H9 (cell line): ENCODE results near the gene TMEM145. TPM values are rescaled to one million over a fixed set of nuclear protein-coding genes. Genes with fewer than 3 reads are reported as not detected.

ENCODE experiments used
- DNase-seq: peaks from one replicate; pipeline ENCODE4 v3.0.0-alpha.2; 2017
- H2AFZ ChIP-seq: one replicate; pipeline ENCODE4 v1.6.1; 2013; ENCODE audit warnings: mild to moderate bottlenecking, low read length, control low read depth, moderate library complexity
- H2AK5ac ChIP-seq: 2 replicates; pipeline ENCODE4 v1.6.1; 2013; ENCODE audit warnings: low read length, control low read depth, mixed read lengths; ENCODE audit not compliant: insufficient read length
- H2BK120ac ChIP-seq: one replicate; pipeline ENCODE4 v1.6.1; 2013; ENCODE audit warnings: low read depth, mild to moderate bottlenecking, low read length, control low read depth, inconsistent platforms; ENCODE audit not compliant: poor library complexity, severe bottlenecking
- H2BK12ac ChIP-seq: 2 replicates; pipeline ENCODE4 v1.6.1; 2013; ENCODE audit warnings: low read length, control low read depth, mixed read lengths, low read depth; ENCODE audit not compliant: insufficient read length
- H2BK15ac ChIP-seq: 2 replicates; pipeline ENCODE4 v1.6.1; 2013; ENCODE audit warnings: low read depth, low read length, control low read depth
- H2BK20ac ChIP-seq: one replicate; pipeline ENCODE4 v1.6.1; 2013; ENCODE audit warnings: low read depth, mild to moderate bottlenecking, low read length, control low read depth, inconsistent platforms; ENCODE audit not compliant: poor library complexity, severe bottlenecking
- H2BK5ac ChIP-seq: 2 replicates; pipeline ENCODE4 v1.6.1; 2013; ENCODE audit warnings: low read length, control low read depth, mixed read lengths; ENCODE audit not compliant: insufficient read length
- H3K14ac ChIP-seq: 2 replicates; pipeline ENCODE4 v1.6.1; 2013; ENCODE audit warnings: low read length, control low read depth; ENCODE audit not compliant: insufficient read depth
- H3K18ac ChIP-seq: 2 replicates; pipeline ENCODE4 v1.6.1; 2013; ENCODE audit warnings: low read depth, mild to moderate bottlenecking, mixed read lengths, low read length, control low read depth; ENCODE audit not compliant: insufficient read length
- H3K23ac ChIP-seq: 2 replicates; pipeline ENCODE4 v1.6.1; 2013; ENCODE audit warnings: low read length, control low read depth, mixed read lengths, low read depth; ENCODE audit not compliant: insufficient read length
- H3K23me2 ChIP-seq: 2 replicates; pipeline ENCODE4 v1.6.1; 2013; ENCODE audit warnings: low read depth, mild to moderate bottlenecking, mixed read lengths, low read length, control low read depth; ENCODE audit not compliant: insufficient read length, poor library complexity, severe bottlenecking
- H3K27ac ChIP-seq: 2 replicates; pipeline ENCODE4 v1.5.1; 2013; ENCODE audit warnings: low read length, control low read depth, mixed read lengths, low read depth; ENCODE audit not compliant: insufficient read length
- H3K27me3 ChIP-seq: 2 replicates; pipeline ENCODE4 v1.6.1; 2013; ENCODE audit warnings: low read length, control low read depth, inconsistent platforms; ENCODE audit not compliant: insufficient read depth
- H3K4ac ChIP-seq: 2 replicates; pipeline ENCODE4 v1.6.1; 2013; ENCODE audit warnings: low read depth, mild to moderate bottlenecking, control low read depth, inconsistent platforms, low read length, moderate library complexity
- H3K4me1 ChIP-seq: 2 replicates; pipeline ENCODE4 v1.6.1; 2013; ENCODE audit warnings: low read length, control low read depth, inconsistent platforms; ENCODE audit not compliant: insufficient read depth
- H3K4me2 ChIP-seq: 2 replicates; pipeline ENCODE4 v1.6.1; 2013; ENCODE audit warnings: low read length, control low read depth, mixed read lengths; ENCODE audit not compliant: insufficient read length, insufficient read depth
- H3K56ac ChIP-seq: 2 replicates; pipeline ENCODE4 v1.6.1; 2013; ENCODE audit warnings: low read depth, mild to moderate bottlenecking, mixed read lengths, low read length, control low read depth; ENCODE audit not compliant: insufficient read length
- H3K79me1 ChIP-seq: 2 replicates; pipeline ENCODE4 v1.6.1; 2013; ENCODE audit warnings: low read depth, mild to moderate bottlenecking, moderate library complexity, low read length, control low read depth, inconsistent platforms; ENCODE audit not compliant: insufficient read depth, poor library complexity, severe bottlenecking
- H3K79me2 ChIP-seq: 2 replicates; pipeline ENCODE4 v1.6.1; 2013; ENCODE audit warnings: low read length, control low read depth, inconsistent platforms; ENCODE audit not compliant: insufficient read depth
- H3K9ac ChIP-seq: 2 replicates; pipeline ENCODE4 v1.6.1; 2013; ENCODE audit warnings: low read length, control low read depth, mixed read lengths; ENCODE audit not compliant: insufficient read length; ENCODE audit errors: extremely low read depth
- H3K9me3 ChIP-seq: one replicate; pipeline ENCODE4 v1.6.1; 2013; ENCODE audit warnings: low read depth, low read length, inconsistent platforms; ENCODE audit not compliant: control insufficient read depth
- H3T11ph ChIP-seq: one replicate; pipeline ENCODE4 v1.6.1; 2013; ENCODE audit warnings: mild to moderate bottlenecking, low read length, control low read depth, inconsistent platforms
- H4K20me1 ChIP-seq: one replicate; pipeline ENCODE4 v1.6.1; 2013; ENCODE audit not compliant: control insufficient read depth, insufficient read length, insufficient read depth
- H4K5ac ChIP-seq: 2 replicates; pipeline ENCODE4 v1.6.1; 2013; ENCODE audit warnings: low read depth, mild to moderate bottlenecking, mixed read lengths, low read length, control low read depth; ENCODE audit not compliant: insufficient read length
- H4K8ac ChIP-seq: replicated peaks from 2 replicates; pipeline ENCODE4 v1.6.1; 2013; ENCODE audit warnings: low read length, control low read depth, mixed read lengths, low read depth; ENCODE audit not compliant: insufficient read length
- H4K91ac ChIP-seq: 2 replicates; pipeline ENCODE4 v1.6.1; 2013; ENCODE audit warnings: low read depth, mild to moderate bottlenecking, moderate library complexity, mixed read lengths, low read length, control low read depth; ENCODE audit not compliant: insufficient read length
- H3K27ac Mint-ChIP-seq, 3 experiments: 2 replicates in 2 of 3; 3 replicates in 1 of 3; pipeline ENCODE4 v1.8.0; 2020 to 2021; ENCODE audit warnings: mixed read lengths in 3 of 3, mild to moderate bottlenecking in 1 of 3, moderate library complexity in 1 of 3
- H3K27me3 Mint-ChIP-seq: 2 replicates; pipeline ENCODE4 v1.8.0; 2021; ENCODE audit warnings: low read depth, mild to moderate bottlenecking, moderate library complexity, mixed read lengths
- H3K36me3 Mint-ChIP-seq, 3 experiments: 2 replicates in 2 of 3; 3 replicates in 1 of 3; pipeline ENCODE4 v1.8.0; 2020 to 2021; ENCODE audit warnings: low read depth in 3 of 3, mixed read lengths in 3 of 3; ENCODE audit not compliant: insufficient read depth in 1 of 3
- H3K4me1 Mint-ChIP-seq, 2 experiments: 2 replicates each; pipeline ENCODE4 v1.8.0; 2020; ENCODE audit warnings: mixed read lengths in 2 of 2
- H3K4me3 Mint-ChIP-seq, 2 experiments: 2 replicates in 1 of 2; 3 replicates in 1 of 2; pipeline ENCODE4 v1.8.0; 2020 to 2021; ENCODE audit warnings: mild to moderate bottlenecking in 2 of 2, mixed read lengths in 2 of 2, moderate library complexity in 1 of 2
- H3K9me3 Mint-ChIP-seq, 2 experiments: 2 replicates in 1 of 2; 3 replicates in 1 of 2; pipeline ENCODE4 v1.8.0; 2020; ENCODE audit warnings: mild to moderate bottlenecking in 2 of 2, mixed read lengths in 2 of 2, moderate library complexity in 1 of 2
- CTCF ChIP-seq: fragments of 200-600 bp; sonication (generic); conservative IDR thresholded peaks from 3 replicates; pipeline ENCODE4 v1.8.0; 2021; ENCODE audit warnings: antibody characterized with exemption, mild to moderate bottlenecking
- WGBS: extraction: QIAGEN DNeasy Blood & Tissue Kit; methylation state at CpG from one replicate; pipeline ENCODE4 v1.1.7; 2013; ENCODE audit warnings: missing lambda C conversion rate, low lambda C conversion rate, mixed read lengths; ENCODE audit not compliant: insufficient read length; ENCODE audit errors: extremely low coverage; 5-methylcytosine and 5-hydroxymethylcytosine counted together
- total RNA-seq: library from RNA; stranded (reverse); gene quantifications from 2 replicates; pipeline ENCODE4 v1.2.1, GENCODE V29; 2021

The TMEM145 gene
- total RNA-seq, 1 experiment from 2014 or later: 4.5 TPM

- no peak overlapping the region for H4K8ac ChIP-seq
- DNase-seq: peak; percentile 10
- no peaks in the 10 kb centered on the region for H3K79me2 ChIP-seq
- no peak overlapping the region for H3K56ac ChIP-seq
- H3K9ac ChIP-seq: no peak overlapping the region
- peaks cover 6% of the 10 kb centered on the region for H3K9me3 ChIP-seq
- no peak for TF ChIP-seq CTCF
- no peak overlapping the region for H3K4ac ChIP-seq
- no peak overlapping the region for H2BK120ac ChIP-seq
- H2AFZ ChIP-seq: no peak overlapping the region
- no peak overlapping the region for H3K4me2 ChIP-seq
- H3K23me2 ChIP-seq: no peaks in the 10 kb centered on the region
- no peak overlapping the region for H3K18ac ChIP-seq
- Mint-ChIP-seq H3K27ac (peak overlapping the region in 1 of 3 experiments; percentile 45; a peak in 1 of 7 replicates), H3K9me3 (peaks cover 8 to 9% of the 10 kb centered on the region in 2 experiments), H3K4me1 (peaks cover 11 to 36% of the 10 kb centered on the region in 2 experiments), H3K27me3 (no peaks in the 10 kb centered on the region), H3K36me3 (peaks cover 37 to 50% (median 47%) of the 10 kb centered on the region in 3 experiments), H3K4me3 (no peak overlapping the region)
- H2BK12ac ChIP-seq: no peak overlapping the region
- no peak overlapping the region for H2BK20ac ChIP-seq
- H3K23ac ChIP-seq: no peak overlapping the region
- no peak overlapping the region for H2BK5ac ChIP-seq
- H2AK5ac ChIP-seq: no peak overlapping the region
- no peaks in the 10 kb centered on the region for H3K79me1 ChIP-seq
- no peaks in the 10 kb centered on the region for H3K4me1 ChIP-seq
- WGBS: no CpG with 5 or more reads among the region's 13 CpGs
- no peak overlapping the region for H4K91ac ChIP-seq
- H4K5ac ChIP-seq: no peak overlapping the region
- H3K27ac ChIP-seq: no peak overlapping the region
- no peaks in the 10 kb centered on the region for H4K20me1 ChIP-seq
- H3K27me3 ChIP-seq: no peaks in the 10 kb centered on the region
- no peak overlapping the region for H3K14ac ChIP-seq
- no peak overlapping the region for H2BK15ac ChIP-seq
- no peak overlapping the region for H3T11ph ChIP-seq
These were observed 49.9 kb downstream of the TMEM145 start for GRCh38 chr19:42362891-42363440.
